ENCODE results near the gene AGBL4.

- TF ChIP-seq POLR2AphosphoS5 (IDR thresholded peaks at IDR 0.05; ENCODE audit: borderline replicate concordance, low read depth, low read length) (no peak), EZH2 (IDR thresholded peaks at IDR 0.05) (no peak)
Observed at GRCh38 chr1:48882020-48882419, 1141.7 kb downstream of the AGBL4 start.

Measured in SK-N-MC (cell line).